Brain microvascular endothelial cell (primary cell): ENCODE data around the gene IRX2.

Source experiments
- DNase-seq: peaks from one replicate; pipeline ENCODE4 v3.0.0-alpha.2; 2020
- H3K27ac ChIP-seq: fragments of 250-450 bp; sonication (Bioruptor Pico); 2 replicates; pipeline ENCODE4 v1.5.1; 2020; ENCODE audit warnings: mild to moderate bottlenecking, moderate library complexity
- H3K27me3 ChIP-seq: fragments of 250-450 bp; sonication (Bioruptor Pico); replicated peaks from 2 replicates; pipeline ENCODE4 v1.5.1; 2020; ENCODE audit warnings: mild to moderate bottlenecking
- H3K36me3 ChIP-seq: fragments of 250-450 bp; sonication (Bioruptor Pico); replicated peaks from 2 replicates; pipeline ENCODE4 v1.5.1; 2020; ENCODE audit warnings: mild to moderate bottlenecking
- H3K4me3 ChIP-seq: 2 replicates; pipeline ENCODE4 v1.5.1; 2011; ENCODE audit warnings: low read depth, mild to moderate bottlenecking, control low read depth, low read length, moderate library complexity
- CTCF ChIP-seq: IDR thresholded peaks from 2 replicates; pipeline ENCODE4 v1.5.1; 2011; ENCODE audit warnings: low read depth, mild to moderate bottlenecking, moderate library complexity, low read length, control low read depth, inconsistent platforms; ENCODE audit errors: missing control alignments
- in situ Hi-C: cut with HindIII; loops from 2 replicates; pipeline ENCODE4 v1.10.0; 2017; ENCODE audit warnings: low sequenced_read_pairs, low pct_ligation_motif_present

IRX2 gene

GRCh38 chr5:2737273-2738155, 14.0 kb downstream of the IRX2 start:
- in situ Hi-C loops = no loop called here
- TF ChIP-seq CTCF = no peak

GRCh38 chr5:2736872-2737271, 14.6 kb downstream of the IRX2 start:
- Histone ChIP-seq H3K27ac (no peak overlapping the region), H3K36me3 (no peaks in the 10 kb centered on the region), H3K4me3 (no peak overlapping the region), H3K27me3 (peaks cover 29% of the 10 kb centered on the region)
- no peak for DNase-seq
- in situ Hi-C loops = no loop called here
- TF ChIP-seq CTCF = no peak

More at GRCh38 chr5:2737273-2738155, 14.0 kb downstream of the IRX2 start:
- Histone ChIP-seq H3K36me3 (no peaks in the 10 kb centered on the region), H3K27ac (no peak overlapping the region), H3K27me3 (peaks cover 31% of the 10 kb centered on the region), H3K4me3 (no peak overlapping the region)
- DNase-seq = no peak

- no peak for DNase-seq
- Histone ChIP-seq H3K27me3 (peaks cover 23% of the 10 kb centered on the region), H3K27ac (no peak overlapping the region), H3K4me3 (no peak overlapping the region), H3K36me3 (no peaks in the 10 kb centered on the region)
- TF ChIP-seq CTCF = no peak
- in situ Hi-C loops = no loop called here
Observed at GRCh38 chr5:2735996-2736395, 15.5 kb downstream of the IRX2 start.

- no peak overlapping the region for H3K27ac ChIP-seq
- no peak for DNase-seq
- in situ Hi-C loops = no loop called here
- TF ChIP-seq CTCF = no peak
- H3K36me3 ChIP-seq = no peaks in the 10 kb centered on the region
- H3K27me3 ChIP-seq = no peaks in the 10 kb centered on the region
- no peak overlapping the region for H3K4me3 ChIP-seq
Observed at GRCh38 chr5:2732850-2733249, 18.6 kb downstream of the IRX2 start.

- Histone ChIP-seq H3K27me3 (no peaks in the 10 kb centered on the region), H3K36me3 (no peaks in the 10 kb centered on the region), H3K27ac (no peak overlapping the region), H3K4me3 (no peak overlapping the region)
- DNase-seq = no peak
- TF ChIP-seq CTCF = no peak
- in situ Hi-C loops = no loop called here
Observed at GRCh38 chr5:2732004-2732403, 19.5 kb downstream of the IRX2 start.
